H1 (cell line): ENCODE data around the gene LMAN1L. TPM values are rescaled to one million over a fixed set of nuclear protein-coding genes. Genes with fewer than 3 reads are reported as not detected.

Experiments used
- CTCF ChIA-PET: fragments of 300-600 bp; sonication (Branson Sonifier 250); formaldehyde crosslinking; loops from one replicate; lab custom pipeline; 2021; ENCODE audit not compliant: partially characterized antibody; lab: Charles Lee
- POLR2A ChIA-PET: fragments of 300-600 bp; sonication (Branson Sonifier 250); formaldehyde crosslinking; loops from one replicate; lab custom pipeline; 2021; ENCODE audit warnings: inconsistent platforms; ENCODE audit not compliant: partially characterized antibody; lab: Charles Lee
- DNase-seq, 2 experiments: peaks; one replicate each; pipeline versions ENCODE4 v3.0.0 to v3.0.0-alpha.2; 2010 to 2022; ENCODE audit warnings: low spot score in 2 of 2, low read depth in 1 of 2, mixed read lengths in 1 of 2
- FAIRE-seq: peaks from 2 replicates; lab custom pipeline; 2011; peaks lifted over from hg19 to GRCh38; lab: Jason Lieb, UNC
- H2AFZ ChIP-seq: 2 replicates; pipeline ENCODE4 v1.8.1; 2012; ENCODE audit warnings: low read length, inconsistent platforms
- H2AK5ac ChIP-seq: 2 replicates; pipeline ENCODE4 v1.6.1; 2013; ENCODE audit warnings: low read depth, low read length
- H2BK120ac ChIP-seq: replicated peaks from 2 replicates; pipeline ENCODE3; 2013; ENCODE audit warnings: low read depth, low read length, inconsistent platforms
- H2BK12ac ChIP-seq: 2 replicates; pipeline ENCODE4 v1.6.1; 2013; ENCODE audit warnings: low read depth, low read length
- H2BK15ac ChIP-seq: 2 replicates; pipeline ENCODE4 v1.6.1; 2013; ENCODE audit warnings: low read length
- H2BK20ac ChIP-seq: 2 replicates; pipeline ENCODE4 v1.6.1; 2013; ENCODE audit warnings: low read length
- H2BK5ac ChIP-seq: 2 replicates; pipeline ENCODE4 v1.6.1; 2013; ENCODE audit warnings: low read depth, low read length
- H3K14ac ChIP-seq: 2 replicates; pipeline ENCODE4 v1.6.1; 2013; ENCODE audit warnings: inconsistent platforms; ENCODE audit not compliant: insufficient read length
- H3K18ac ChIP-seq: 2 replicates; pipeline ENCODE4 v1.6.1; 2013; ENCODE audit warnings: low read length; ENCODE audit errors: extremely low read depth
- H3K23ac ChIP-seq: 2 replicates; pipeline ENCODE4 v1.6.1; 2013; ENCODE audit warnings: inconsistent platforms; ENCODE audit not compliant: insufficient read length
- H3K23me2 ChIP-seq: 2 replicates; pipeline ENCODE4 v1.6.1; 2013; ENCODE audit warnings: low read depth, low read length
- H3K27ac ChIP-seq: 2 replicates; pipeline ENCODE4 v1.6.1; 2011; ENCODE audit warnings: low read depth, low read length, inconsistent platforms
- H3K27me3 ChIP-seq, 4 experiments: replicated peaks in 1 of 4; 1 replicate in 1 of 4; 2 replicates in 3 of 4; pipeline versions ENCODE4 v1.6.1 to v1.8.1; 2011 to 2013; ENCODE audit warnings: low read length in 3 of 4, mild to moderate bottlenecking in 3 of 4, inconsistent platforms in 2 of 4, mixed read lengths in 2 of 4, moderate library complexity in 1 of 4; ENCODE audit not compliant: control insufficient read depth in 3 of 4, insufficient read depth in 3 of 4; ENCODE audit errors: extremely low read depth in 1 of 4
- H3K36me3 ChIP-seq, 4 experiments: 2 replicates each; pipeline versions ENCODE4 v1.6.1 to v1.8.1; 2011 to 2013; ENCODE audit warnings: mild to moderate bottlenecking in 4 of 4, low read length in 3 of 4, moderate library complexity in 2 of 4, control low read depth in 1 of 4, inconsistent platforms in 1 of 4; ENCODE audit not compliant: insufficient read depth in 4 of 4, control insufficient read depth in 2 of 4
- H3K4ac ChIP-seq: replicated peaks from 2 replicates; pipeline ENCODE3; 2013; ENCODE audit warnings: low read length, low read depth, mixed read lengths, inconsistent platforms; ENCODE audit not compliant: insufficient read length
- H3K4me1 ChIP-seq, 4 experiments: replicated peaks in 1 of 4; 1 replicate in 1 of 4; 2 replicates in 3 of 4; pipeline versions ENCODE4 v1.6.1 to v1.8.1; 2011 to 2013; ENCODE audit warnings: low read length in 3 of 4, inconsistent platforms in 2 of 4, mixed read lengths in 1 of 4; ENCODE audit not compliant: insufficient read depth in 4 of 4, control insufficient read depth in 3 of 4
- H3K4me2 ChIP-seq, 2 experiments: 2 replicates each; pipeline versions ENCODE4 v1.6.1 to v1.8.1; 2011 to 2013; ENCODE audit warnings: low read depth in 2 of 2, low read length in 2 of 2, control low read depth in 1 of 2, inconsistent platforms in 1 of 2, mild to moderate bottlenecking in 1 of 2; ENCODE audit not compliant: insufficient read depth in 1 of 2
- H3K4me3 ChIP-seq, 4 experiments: fragments of 200-600, 300-600 bp in 1 of 4; sonication (generic), shearing (Covaris generic), sonication (Bioruptor Twin) in 1 of 4; 2 replicates each; pipeline versions ENCODE4 v1.5.1 to v1.8.1; 2011 to 2016; ENCODE audit warnings: low read length in 4 of 4, low read depth in 3 of 4, control low read depth in 2 of 4, inconsistent platforms in 2 of 4, mild to moderate bottlenecking in 2 of 4, mixed read lengths in 1 of 4, moderate library complexity in 1 of 4; ENCODE audit not compliant: insufficient read depth in 2 of 4; ENCODE audit errors: extremely low read depth in 1 of 4
- H3K56ac ChIP-seq: replicated peaks from 2 replicates; pipeline ENCODE3; 2013; ENCODE audit warnings: low read depth, mild to moderate bottlenecking, mixed read lengths, low read length, inconsistent platforms; ENCODE audit not compliant: insufficient read length
- H3K79me1 ChIP-seq: 2 replicates; pipeline ENCODE4 v1.6.1; 2013; ENCODE audit warnings: low read depth, low read length, control low read depth
- H3K79me2 ChIP-seq, 2 experiments: 2 replicates each; pipeline versions ENCODE4 v1.6.1 to v1.8.1; 2012 to 2013; ENCODE audit warnings: low read length in 2 of 2, mild to moderate bottlenecking in 2 of 2, inconsistent platforms in 1 of 2; ENCODE audit not compliant: insufficient read depth in 2 of 2, control insufficient read depth in 1 of 2
- H3K9ac ChIP-seq, 4 experiments: replicated peaks in 1 of 4; 1 replicate in 1 of 4; 2 replicates in 3 of 4; pipeline versions ENCODE4 v1.6.1 to v1.8.1; 2011 to 2013; ENCODE audit warnings: low read depth in 3 of 4, low read length in 3 of 4, control low read depth in 2 of 4, mild to moderate bottlenecking in 2 of 4, moderate library complexity in 2 of 4, inconsistent platforms in 1 of 4; ENCODE audit errors: extremely low read depth in 1 of 4
- H3K9me3 ChIP-seq, 2 experiments: 2 replicates each; pipeline versions ENCODE4 v1.6.1 to v1.8.1; 2012 to 2013; ENCODE audit warnings: mild to moderate bottlenecking in 2 of 2, moderate library complexity in 2 of 2, control low read depth in 1 of 2, inconsistent platforms in 1 of 2, low read depth in 1 of 2, low read length in 1 of 2, mixed read lengths in 1 of 2; ENCODE audit not compliant: insufficient read depth in 2 of 2
- H4K20me1 ChIP-seq, 2 experiments: replicated peaks in 1 of 2; 2 replicates each; pipeline versions ENCODE3 to v1.8.1; 2011 to 2013; ENCODE audit warnings: inconsistent platforms in 2 of 2, low read length in 2 of 2, mild to moderate bottlenecking in 1 of 2; ENCODE audit not compliant: insufficient read depth in 2 of 2, control insufficient read depth in 1 of 2
- H4K5ac ChIP-seq: 2 replicates; pipeline ENCODE4 v1.6.1; 2013; ENCODE audit warnings: low read length, low read depth, mixed read lengths, inconsistent platforms; ENCODE audit not compliant: insufficient read length
- H4K8ac ChIP-seq: 2 replicates; pipeline ENCODE4 v1.8.0; 2013; ENCODE audit warnings: mild to moderate bottlenecking, moderate library complexity, low read length, inconsistent platforms; ENCODE audit not compliant: insufficient read depth; ENCODE audit errors: extremely low read depth
- H4K91ac ChIP-seq: replicated peaks from 2 replicates; pipeline ENCODE3; 2013; ENCODE audit warnings: low read length, mixed read lengths, inconsistent platforms; ENCODE audit not compliant: insufficient read length
- ASH2L ChIP-seq: fragments of 200-600, 300-600 bp; sonication (generic); IDR thresholded peaks from one replicate; pipeline ENCODE4 v1.7.1; 2017; ENCODE audit warnings: low read length
- ATF3 ChIP-seq: IDR thresholded peaks from 2 replicates; pipeline ENCODE4 v1.6.1; 2011; ENCODE audit warnings: low read depth, mild to moderate bottlenecking, low read length; ENCODE audit not compliant: insufficient read depth
- EZH2 ChIP-seq: fragments of 200-600 bp; sonication (generic); IDR thresholded peaks from 2 replicates; pipeline ENCODE4 v1.7.1; 2012; ENCODE audit warnings: low read depth, mild to moderate bottlenecking, moderate library complexity, low read length, inconsistent platforms; ENCODE audit not compliant: severe bottlenecking
- HDAC2 ChIP-seq, 2 experiments: fragments of 300-600 bp in 1 of 2; sonication (generic) in 1 of 2; IDR thresholded peaks; 2 replicates each; pipeline ENCODE4 v1.6.1; 2011 to 2012; ENCODE audit warnings: low read depth in 2 of 2, low read length in 2 of 2, mild to moderate bottlenecking in 2 of 2, moderate library complexity in 2 of 2, borderline replicate concordance in 1 of 2, inconsistent platforms in 1 of 2
- NANOG ChIP-seq: IDR thresholded peaks from 2 replicates; pipeline ENCODE4 v1.6.1; 2011; ENCODE audit warnings: low read length, low read depth, mild to moderate bottlenecking, inconsistent platforms; ENCODE audit not compliant: insufficient read depth, poor library complexity, severe bottlenecking
- RBBP5 ChIP-seq: IDR thresholded peaks from 2 replicates; pipeline ENCODE4 v1.7.1; 2012; ENCODE audit warnings: low read depth, mild to moderate bottlenecking, inconsistent platforms, low read length, moderate library complexity, borderline replicate concordance
- USF2 ChIP-seq: IDR thresholded peaks from 2 replicates; pipeline ENCODE4 v1.6.1; 2011; ENCODE audit warnings: low read length, improper control_type of control experiment
- WGBS, 2 experiments: shearing (Covaris generic) in 1 of 2; methylation state at CpG; one replicate each; pipeline versions ENCODE4 v1.1.6 to v1.1.7; 2013 to 2015; ENCODE audit warnings: low lambda C conversion rate in 2 of 2, mixed read lengths in 2 of 2, inconsistent platforms in 1 of 2, low coverage in 1 of 2, missing lambda C conversion rate in 1 of 2; ENCODE audit not compliant: insufficient replicate concordance in 2 of 2, insufficient coverage in 1 of 2, insufficient read length in 1 of 2; ENCODE audit errors: extremely low coverage in 1 of 2, missing lambda C conversion rate in 1 of 2; 5-methylcytosine and 5-hydroxymethylcytosine counted together
- polyA plus RNA-seq, 7 experiments: library from polyadenylated mRNA; depleted of rRNA in 3 of 7; stranded (reverse) in 5 of 7; unstranded in 2 of 7; fragments of >200 nt in 5 of 7; fragments of 200-250 nt in 2 of 7; gene quantifications; 1 replicate in 5 of 7; 2 replicates in 1 of 7; 4 replicates in 1 of 7; pipeline versions ENCODE4 v1.2.1 to v1.2.3, GENCODE V29; 2011 to 2013; ENCODE audit warnings: missing spikeins in 2 of 7, mixed read lengths in 2 of 7
- total RNA-seq: library from RNA; stranded (reverse); fragmentation: NEBNext Ultra II Directional; extraction: Animal tissue kit (Norgen Biotek cat#: 25700); gene quantifications from 2 replicates; pipeline ENCODE4 v1.2.1, GENCODE V29; 2021
- TF ChIP-seq, protein P1 (sequence below): IDR thresholded peaks from 2 replicates; pipeline ENCODE4 v1.6.1; 2012; ENCODE audit warnings: inconsistent platforms

The LMAN1L gene
- total and polyA plus RNA-seq, 2 of the 8 experiments (the other 6 are each of a cell fraction or from before 2014, with no cell fraction given), result not detected

GRCh38 chr15:74785194-74786032 is 27.2 kb upstream of the LMAN1L start:
- POLR2A ChIA-PET, result interaction anchor here (0.9 to 5.6 kb wide), 7 partner anchors 8 to 157 kb away, joined by 3 to 26 read pairs (median 3); no protein-coding TSS in a partner anchor
- TF ChIP-seq ATF3 (no peak), EZH2 (no peak), RBBP5 (no peak), NANOG (no peak), HDAC2 (IDR thresholded peaks at IDR 0.05; ENCODE audit: borderline replicate concordance in 1 of 2, low read depth in 2 of 2, low read length in 2 of 2) (no peak), ASH2L (no peak), USF2 (no peak)
- TF ChIP-seq, protein P1, sequence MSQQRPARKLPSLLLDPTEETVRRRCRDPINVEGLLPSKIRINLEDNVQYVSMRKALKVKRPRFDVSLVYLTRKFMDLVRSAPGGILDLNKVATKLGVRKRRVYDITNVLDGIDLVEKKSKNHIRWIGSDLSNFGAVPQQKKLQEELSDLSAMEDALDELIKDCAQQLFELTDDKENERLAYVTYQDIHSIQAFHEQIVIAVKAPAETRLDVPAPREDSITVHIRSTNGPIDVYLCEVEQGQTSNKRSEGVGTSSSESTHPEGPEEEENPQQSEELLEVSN, result no peak

More at GRCh38 chr15:74785194-74786032, 27.2 kb upstream of the LMAN1L start:
- peaks cover 4 to 36% (median 28%) of the 10 kb centered on the region in 4 experiments for H3K4me1 ChIP-seq
- no peak overlapping the region for H2BK15ac ChIP-seq
- no peak overlapping the region for H3K4ac ChIP-seq
- WGBS, 2 experiments, result 89% methylated on average over 11 of the region's 13 CpGs; no CpG with 5 or more reads in 1 of the 2 experiments
- H3K23ac ChIP-seq, result no peak overlapping the region
- H4K20me1 ChIP-seq, result peaks cover 22 to 42% of the 10 kb centered on the region in 2 experiments
- DNase-seq (no peak), FAIRE-seq (no peak)
- H3K79me2 ChIP-seq, result peaks cover 0 to 9% of the 10 kb centered on the region in 2 experiments; a peak in 1 of 4 replicates
- no peak overlapping the region for H2BK120ac ChIP-seq
- CTCF ChIA-PET, result interaction anchor here (0.7 to 53.7 kb wide), 13 partner anchors 7 to 165 kb away, joined by 3 to 1439 read pairs (median 25); partner anchors contain the start of genes CLK3, CSK and LMAN1L
- peaks cover 23% of the 10 kb centered on the region for H3K79me1 ChIP-seq
- H2AK5ac ChIP-seq, result no peak overlapping the region
- no peak overlapping the region for H4K91ac ChIP-seq
- no peak overlapping the region for H2BK20ac ChIP-seq
- no peak overlapping the region for H3K18ac ChIP-seq
- no peak overlapping the region for H3K4me3 ChIP-seq
- no peaks in the 10 kb centered on the region for H3K9me3 ChIP-seq
- no peak overlapping the region for H2BK12ac ChIP-seq
- H4K8ac ChIP-seq, result no peak overlapping the region
- H2AFZ ChIP-seq, result no peak overlapping the region
- no peak overlapping the region for H3K56ac ChIP-seq
- H3K23me2 ChIP-seq, result peaks cover 9% of the 10 kb centered on the region
- no peak overlapping the region for H3K4me2 ChIP-seq
- H3K27me3 ChIP-seq, result peaks cover 0 to 12% (median 10%) of the 10 kb centered on the region in 4 experiments; a peak in 6 of 7 replicates
- H3K14ac ChIP-seq, result no peak overlapping the region
- H4K5ac ChIP-seq, result no peak overlapping the region
- no peak overlapping the region for H3K9ac ChIP-seq
- H3K36me3 ChIP-seq, result no peaks in the 10 kb centered on the region
- H2BK5ac ChIP-seq, result no peak overlapping the region
- H3K27ac ChIP-seq, result no peak overlapping the region
